GM18873 (cell line): Measurements from ENCODE around the gene ICE1.
"Not testable (repeated sequence)": the region's sequence is repeated elsewhere in the genome, so short reads cannot be mapped to it uniquely, and the experiment has no call there.

Experiments
- ATAC-seq: cut with Tn5 transposase; IDR thresholded peaks from one replicate; pipeline ENCODE4 v1.9.1; 2021; ENCODE audit warnings: mild to moderate bottlenecking, moderate library complexity, moderate number of reproducible peaks; ENCODE audit not compliant: unreplicated experiment, low FRiP score

ICE1 gene

GRCh38 chr5:5401095-5401494 is 21.4 kb upstream of the ICE1 start:
- no peak for ATAC-seq

DNA sequence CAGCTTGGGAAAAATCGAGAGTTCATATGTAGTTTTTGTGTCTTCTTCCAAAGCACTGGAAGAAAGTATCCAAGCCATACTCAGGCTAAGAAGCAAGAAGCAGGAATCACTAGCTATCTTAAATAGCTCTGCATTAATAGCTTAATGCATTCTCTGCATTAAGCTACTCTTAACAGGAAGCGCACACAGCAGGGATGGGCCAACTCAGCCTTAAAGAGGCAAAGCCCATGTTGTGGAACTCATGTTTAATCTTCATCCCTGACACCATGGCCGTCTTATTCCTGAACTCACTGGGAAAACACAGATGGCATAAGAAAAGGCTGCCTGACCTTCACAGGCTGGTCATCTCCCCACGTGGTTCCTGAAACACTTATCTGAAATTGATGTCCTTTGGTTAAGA is 18.7 kb upstream of the ICE1 start:
- no peak for ATAC-seq

GRCh38 chr5:5404381-5404780 is 18.1 kb upstream of the ICE1 start:
- no peak for ATAC-seq

DNA sequence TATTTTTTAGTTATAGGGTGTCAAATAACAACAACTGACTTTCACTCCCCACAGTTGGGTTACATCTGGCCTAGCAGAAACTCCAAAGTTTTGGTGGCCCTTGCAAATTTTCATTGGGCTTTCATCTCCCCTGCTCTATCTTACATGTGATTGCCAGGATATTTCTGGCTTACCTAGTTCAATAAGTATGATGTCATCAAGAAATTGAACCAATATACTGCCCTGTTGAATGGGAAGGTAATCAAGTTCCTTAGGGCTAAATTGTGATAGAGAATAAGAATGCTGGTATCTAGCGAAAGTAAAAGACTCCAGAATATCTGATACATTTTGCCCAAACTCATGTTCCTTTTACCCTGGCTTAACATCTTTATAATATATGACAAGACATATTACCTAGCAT is 17.0 kb upstream of the ICE1 start:
- no peak for ATAC-seq

DNA sequence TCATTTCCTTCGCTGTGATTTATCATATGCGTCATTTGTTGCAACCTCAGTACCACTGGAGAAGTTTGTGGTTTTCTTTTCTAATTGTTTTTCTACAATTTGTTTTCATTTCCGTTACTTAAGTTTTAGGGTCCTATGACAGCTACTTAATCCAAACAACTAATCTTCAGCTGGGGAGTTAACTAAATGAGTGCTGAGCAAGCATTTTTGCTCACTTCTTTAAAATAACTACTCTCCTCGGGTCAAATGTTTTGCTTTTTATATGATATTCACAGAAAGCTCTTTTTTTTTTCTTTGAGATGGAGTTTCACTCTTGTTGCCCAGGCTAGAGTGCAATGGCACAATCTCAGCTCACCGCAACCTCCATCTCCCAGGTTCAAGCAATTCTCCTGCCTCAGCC is 14.6 kb upstream of the ICE1 start:
- no peak for ATAC-seq

DNA sequence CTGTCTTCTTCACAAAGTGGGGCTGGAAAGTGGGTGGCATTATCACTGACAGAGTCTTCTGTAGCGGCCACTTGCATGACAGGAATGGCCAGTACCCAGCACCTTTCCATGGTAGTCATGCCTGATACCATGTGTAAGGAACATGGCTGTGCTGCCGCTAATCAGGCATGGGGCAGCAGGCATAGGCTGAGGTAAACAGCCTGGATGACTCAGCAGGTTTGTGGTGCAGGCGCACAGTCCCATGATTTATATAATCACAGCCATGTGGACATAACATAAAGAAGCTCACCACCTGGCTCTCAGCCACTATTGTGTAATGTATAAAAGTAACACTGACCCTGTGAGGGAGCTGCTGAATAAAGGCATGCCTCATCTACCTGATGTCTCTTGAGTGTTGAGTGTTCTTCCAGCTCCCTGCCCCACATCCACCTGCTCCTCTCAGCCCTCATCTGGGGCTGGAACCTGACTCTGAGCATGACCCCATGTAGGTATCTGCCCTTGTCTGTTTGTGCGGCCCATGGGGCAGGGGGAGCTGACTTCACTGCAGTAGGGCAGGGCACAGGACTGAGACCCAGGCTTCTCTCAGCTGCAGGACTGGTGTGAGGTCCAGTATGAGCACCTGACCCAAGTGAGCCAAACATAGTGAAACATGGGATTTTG is 13.2 kb upstream of the ICE1 start:
- no peak for ATAC-seq

DNA sequence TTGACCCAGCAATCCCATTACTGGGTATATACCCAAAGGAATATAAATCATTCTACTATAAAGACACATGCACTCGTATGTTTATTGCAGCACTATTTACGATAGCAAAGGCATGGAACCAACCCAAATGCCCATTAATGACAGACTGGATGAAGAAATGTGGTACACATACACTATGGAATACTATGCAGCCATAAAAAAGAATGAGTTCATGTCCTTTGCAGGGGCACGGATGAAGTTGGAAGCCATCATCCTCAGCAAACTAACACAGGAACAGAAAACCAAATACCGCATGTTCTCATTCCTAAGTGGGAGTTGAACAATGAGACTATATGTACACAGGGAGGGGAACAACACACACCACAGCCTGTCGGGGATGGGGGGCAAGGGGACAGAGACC is 8.6 kb upstream of the ICE1 start:
- ATAC-seq: not testable (repeated sequence)

- ATAC-seq: no peak
Measured at GRCh38 chr5:5414999-5415398, 7.5 kb upstream of the ICE1 start.

- no peak for ATAC-seq
Measured at GRCh38 chr5:5416733-5417132, 5.7 kb upstream of the ICE1 start.

DNA sequence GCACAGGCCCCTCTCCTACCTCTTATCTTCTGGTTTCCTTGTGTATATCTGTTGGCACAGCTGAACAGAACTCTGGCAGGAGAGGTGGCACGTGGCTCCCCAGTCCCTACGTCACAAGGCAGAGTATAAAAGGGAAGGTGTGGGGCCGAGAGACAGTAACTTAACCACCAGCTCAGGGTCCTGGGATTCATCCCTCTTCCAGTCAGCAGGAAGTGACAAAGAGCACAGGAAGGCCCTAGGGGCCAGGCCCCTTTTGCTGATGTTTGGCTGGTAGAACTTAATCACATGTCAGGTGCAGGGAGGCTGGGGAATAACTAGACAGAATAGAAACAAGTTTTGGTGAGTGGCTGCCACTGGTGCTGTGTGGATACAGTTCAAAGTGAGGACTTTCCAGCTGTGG is 4.5 kb upstream of the ICE1 start:
- no peak for ATAC-seq

DNA sequence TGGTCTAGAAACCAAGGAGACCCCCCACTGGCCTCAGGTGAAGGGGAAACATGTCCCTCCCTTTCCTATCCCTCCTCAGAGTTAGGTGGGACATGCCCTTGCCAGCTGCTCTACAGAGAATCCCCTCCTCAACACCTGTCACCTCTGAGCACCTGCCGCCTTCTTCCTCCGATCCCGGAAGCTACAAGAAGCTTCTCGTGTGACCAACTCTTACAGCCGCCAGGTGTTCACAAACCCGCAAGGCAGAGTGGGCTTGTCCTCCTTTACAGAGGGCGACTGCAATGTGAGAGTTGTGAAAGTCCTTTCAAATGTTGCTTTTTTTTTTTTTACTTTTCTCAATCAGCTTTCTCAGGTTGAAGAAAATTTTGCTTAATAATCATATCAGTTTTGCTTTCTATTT is 3.7 kb upstream of the ICE1 start:
- ATAC-seq: no peak

- no peak for ATAC-seq
Measured at GRCh38 chr5:5419291-5420210, 2.9 kb upstream of the ICE1 start.

DNA sequence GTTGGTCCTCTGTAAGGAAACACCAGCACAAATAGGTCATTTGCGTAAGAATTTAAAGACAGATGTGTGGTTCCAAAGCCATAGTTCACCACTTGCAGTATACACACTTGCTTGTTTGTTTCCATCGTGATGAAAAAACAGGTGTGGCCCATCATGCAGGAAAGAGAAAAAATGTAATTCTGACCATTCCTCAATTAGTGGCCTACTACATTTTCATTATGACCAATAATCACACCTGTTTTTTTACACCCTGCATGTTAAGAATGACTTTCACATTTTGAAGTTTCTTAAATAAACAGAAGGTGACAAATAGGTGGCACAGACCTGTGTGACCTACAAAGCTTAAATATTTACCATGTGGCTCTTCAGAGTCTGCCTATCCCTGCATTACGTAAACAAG is 2.2 kb upstream of the ICE1 start:
- no peak for ATAC-seq

DNA sequence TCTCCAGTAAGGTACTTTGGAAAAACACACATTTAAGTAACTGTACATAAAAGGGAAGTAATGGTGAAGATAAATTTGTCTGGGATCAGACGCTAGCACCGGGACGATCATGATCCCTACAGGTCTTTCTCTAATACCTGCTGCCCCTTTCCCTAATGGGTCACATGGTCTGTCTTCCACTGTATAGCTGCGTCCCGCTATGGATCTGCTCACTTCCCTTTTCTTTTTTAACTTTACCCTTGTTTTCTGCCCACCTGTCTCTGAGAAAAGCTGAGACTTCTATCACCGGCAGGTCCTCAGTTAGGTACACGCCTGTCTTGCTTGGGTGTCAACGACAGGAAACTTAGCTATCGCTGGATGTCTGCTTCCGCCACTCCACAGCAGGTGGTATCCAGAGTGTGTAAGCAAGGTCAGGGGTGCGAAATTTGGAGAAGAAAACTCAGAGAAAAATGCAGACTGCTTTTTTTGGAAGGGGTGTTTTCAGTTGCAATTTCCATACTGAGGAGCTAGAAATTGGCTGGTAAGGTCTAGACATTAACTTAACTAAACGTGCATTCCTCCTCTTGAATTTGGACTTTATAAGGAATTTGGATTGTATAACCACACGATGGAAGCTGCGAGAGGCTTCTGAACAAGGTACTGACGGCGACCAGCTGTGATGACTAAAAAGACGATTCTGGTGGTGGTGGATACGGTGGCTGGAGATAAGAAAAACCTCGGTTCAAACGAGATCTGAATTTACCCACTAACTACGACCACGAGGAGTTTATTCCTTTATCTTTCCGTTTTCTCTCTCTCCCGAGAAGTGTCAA is 1.1 kb upstream of the ICE1 start:
- no peak for ATAC-seq

DNA sequence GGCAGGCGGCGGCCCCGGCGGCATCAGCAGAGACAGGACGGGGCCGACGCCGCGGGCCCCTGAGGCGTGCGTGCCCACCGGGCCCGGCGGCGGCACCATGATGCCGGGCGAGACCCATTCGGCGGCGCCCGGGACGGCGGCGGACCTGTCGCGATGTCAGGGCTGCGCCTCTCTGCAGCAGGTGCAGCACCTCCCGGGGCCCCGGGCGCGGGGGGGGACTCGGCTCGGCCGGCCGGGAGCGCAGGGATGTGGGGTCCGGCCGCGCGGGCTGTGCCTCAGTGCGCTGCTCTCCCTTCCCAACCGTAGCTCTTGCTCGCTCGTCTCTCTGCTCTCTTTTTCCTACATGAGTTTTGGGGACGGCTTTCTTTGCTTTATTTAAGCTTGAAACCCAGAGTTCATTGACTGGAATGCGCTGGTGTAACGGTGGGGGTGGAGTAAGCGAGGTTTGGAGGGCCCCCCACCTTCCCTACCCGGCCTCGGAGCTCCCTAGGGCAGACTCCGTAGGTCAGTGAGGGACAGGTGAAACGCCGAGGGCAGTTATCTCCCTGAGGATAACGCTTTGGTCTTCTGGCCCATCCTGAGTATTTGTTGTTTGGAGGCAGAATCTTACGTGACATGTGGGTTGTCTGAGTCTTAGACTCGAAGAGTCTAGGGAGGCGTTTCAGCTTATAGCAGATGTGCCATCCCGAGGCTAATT is 490 bp downstream of the ICE1 start:
- no peak for ATAC-seq

GRCh38 chr5:5423586-5423985 is 1.1 kb downstream of the ICE1 start:
- ATAC-seq: no peak

- no peak for ATAC-seq
Measured at GRCh38 chr5:5424736-5425135, 2.3 kb downstream of the ICE1 start.

GRCh38 chr5:5430136-5430535 is 7.7 kb downstream of the ICE1 start:
- ATAC-seq: no peak

DNA sequence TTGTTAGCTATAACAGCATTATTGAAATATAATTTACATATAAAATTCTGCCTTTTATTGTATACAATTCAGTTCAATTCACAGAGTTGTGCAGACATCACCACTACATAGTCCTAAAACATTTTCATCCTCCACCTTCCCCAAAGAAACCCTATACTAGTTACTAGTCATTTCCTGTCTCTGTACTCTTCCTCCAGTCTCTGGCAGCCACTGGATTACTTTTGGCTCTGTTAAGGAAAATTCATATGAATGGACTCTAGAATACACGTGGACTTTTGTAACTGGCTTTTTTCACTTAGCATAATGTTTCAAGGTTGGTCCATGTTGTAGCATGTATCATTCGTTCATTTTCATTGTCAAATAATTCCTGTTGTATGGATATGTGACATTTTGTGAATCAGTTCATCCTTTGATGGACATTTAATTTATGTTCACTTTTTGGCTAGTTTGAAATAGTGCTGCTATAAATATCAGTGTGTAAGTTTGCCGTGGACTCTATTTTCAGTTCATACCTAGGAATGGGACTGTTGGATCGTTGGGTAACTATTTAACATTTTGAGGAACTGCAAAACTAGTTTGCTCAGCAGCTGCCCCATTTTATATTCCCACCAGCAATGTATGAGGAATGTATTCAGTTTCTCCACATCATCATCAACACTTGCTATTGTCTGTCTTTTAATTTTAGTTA is 9.7 kb downstream of the ICE1 start:
- ATAC-seq: no peak

DNA sequence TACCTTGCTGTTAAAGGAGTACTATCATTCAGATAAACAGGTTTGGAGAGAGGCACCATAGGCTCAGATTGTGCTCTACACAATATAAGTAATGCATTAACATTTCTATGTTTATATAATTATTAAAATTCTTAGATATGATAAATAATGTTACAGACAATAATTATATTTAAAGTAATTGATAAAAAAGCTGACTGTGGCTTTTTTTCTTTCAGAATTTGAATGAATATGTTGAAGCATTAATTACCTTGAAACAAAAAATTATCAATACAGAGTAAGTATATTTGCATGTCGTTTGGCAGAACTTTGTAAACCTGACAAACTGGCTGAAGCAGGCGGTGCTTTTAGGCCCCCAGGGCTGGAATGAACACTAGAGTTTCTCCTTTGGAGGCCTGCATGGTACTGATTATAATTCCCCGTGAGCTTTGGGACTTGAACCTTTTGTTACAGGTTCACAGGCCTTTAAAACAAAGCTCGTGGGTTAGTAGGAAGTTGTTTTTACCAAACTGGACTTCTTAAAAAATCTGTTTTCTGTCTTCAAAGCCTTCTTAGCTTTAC is 13.8 kb downstream of the ICE1 start:
- ATAC-seq: no peak
